Endodermal cell (in vitro differentiated cells): Measurements from ENCODE around the gene MN1. TPM values are rescaled to one million over a fixed set of nuclear protein-coding genes. Genes with fewer than 3 reads are reported as not detected.

Experiments used
- DNase-seq: peaks from one replicate; pipeline ENCODE4 v3.0.0-alpha.2; 2017
- H3K27ac ChIP-seq: 2 replicates; pipeline ENCODE4 v1.5.1; 2013; ENCODE audit warnings: mild to moderate bottlenecking, low read depth, low read length, moderate library complexity
- H3K27me3 ChIP-seq: 2 replicates; pipeline ENCODE4 v1.6.1; 2013; ENCODE audit warnings: mild to moderate bottlenecking, low read length, moderate library complexity; ENCODE audit not compliant: insufficient read depth, control insufficient read depth, poor library complexity, severe bottlenecking
- H3K36me3 ChIP-seq: 2 replicates; pipeline ENCODE4 v1.7.0; 2013; ENCODE audit warnings: mild to moderate bottlenecking, low read length, moderate library complexity; ENCODE audit not compliant: control insufficient read depth, insufficient read depth
- H3K4me1 ChIP-seq: one replicate; pipeline ENCODE4 v1.7.0; 2013; ENCODE audit warnings: low read length; ENCODE audit not compliant: control insufficient read depth, insufficient read depth
- H3K4me3 ChIP-seq: 2 replicates; pipeline ENCODE4 v1.5.1; 2013; ENCODE audit warnings: mild to moderate bottlenecking, low read length, moderate library complexity
- H3K9ac ChIP-seq: 2 replicates; pipeline ENCODE4 v1.6.1; 2013; ENCODE audit warnings: mild to moderate bottlenecking, low read length, moderate library complexity; ENCODE audit not compliant: poor library complexity, severe bottlenecking; ENCODE audit errors: extremely low read depth
- H3K9me3 ChIP-seq: 2 replicates; pipeline ENCODE4 v1.6.1; 2013; ENCODE audit warnings: mild to moderate bottlenecking, low read length, moderate library complexity; ENCODE audit not compliant: control insufficient read depth
- H3K27ac Mint-ChIP-seq: 2 replicates; pipeline ENCODE4 v1.8.0; 2020; ENCODE audit warnings: mixed read lengths
- H3K27me3 Mint-ChIP-seq: 2 replicates; pipeline ENCODE4 v1.8.0; 2021; ENCODE audit warnings: mild to moderate bottlenecking, mixed read lengths; ENCODE audit not compliant: insufficient read depth
- H3K36me3 Mint-ChIP-seq: 2 replicates; pipeline ENCODE4 v1.8.0; 2020; ENCODE audit warnings: low read depth, mixed read lengths
- H3K4me1 Mint-ChIP-seq: 2 replicates; pipeline ENCODE4 v1.8.0; 2020; ENCODE audit warnings: mixed read lengths
- H3K4me3 Mint-ChIP-seq: 2 replicates; pipeline ENCODE4 v1.8.0; 2020; ENCODE audit warnings: mild to moderate bottlenecking, moderate library complexity, mixed read lengths
- H3K9me3 Mint-ChIP-seq: 2 replicates; pipeline ENCODE4 v1.8.0; 2020; ENCODE audit warnings: mild to moderate bottlenecking, mixed read lengths
- WGBS, 2 experiments: methylation state at CpG; one replicate each; pipeline versions ENCODE4 v1.1.5 to v1.1.7; 2013; ENCODE audit warnings: missing lambda C conversion rate in 2 of 2, mixed read lengths in 1 of 2; ENCODE audit not compliant: insufficient coverage in 1 of 2, insufficient read length in 1 of 2; 5-methylcytosine and 5-hydroxymethylcytosine counted together
- total RNA-seq, 2 donors: library from RNA; stranded (reverse); fragmentation: NEBNext Ultra II Directional in 1 of 2; extraction: Animal tissue kit (Norgen Biotek cat#: 25700) in 1 of 2; gene quantifications; 2 replicates in 1 of 2; 3 replicates in 1 of 2; pipeline ENCODE4 v1.2.1, GENCODE V29; 2021
- TF ChIP-seq, protein P1 (sequence below): fragments of 200-600 bp; sonication (generic); conservative IDR thresholded peaks from 2 replicates; pipeline ENCODE4 v1.5.0; 2021; ENCODE audit warnings: antibody characterized with exemption, mild to moderate bottlenecking

Gene MN1
- total RNA-seq, 2 donors from 2014 or later: 4.4 to 17.8 TPM

DNA sequence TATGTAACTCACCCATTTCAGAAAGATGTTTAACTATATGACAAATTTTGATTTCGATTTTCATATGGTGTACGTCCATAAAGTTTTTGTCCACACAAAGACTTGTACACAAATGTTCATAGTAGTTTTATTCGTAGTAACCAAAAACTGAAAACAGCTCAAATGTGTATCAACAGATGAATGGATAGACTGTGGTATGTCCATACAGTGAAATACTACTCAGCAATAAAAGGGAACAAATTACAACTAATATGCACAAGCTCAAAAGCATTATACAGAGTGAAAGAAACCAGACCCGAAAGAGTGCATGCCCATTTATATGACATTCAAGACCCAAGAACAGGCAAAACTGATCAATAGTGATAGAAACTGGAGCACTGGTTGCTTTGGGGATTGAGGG lies 64.0 kb downstream of the MN1 start:
- Histone ChIP-seq H3K9ac (no peak overlapping the region), H3K27ac (no peak overlapping the region), H3K36me3 (no peaks in the 10 kb centered on the region), H3K4me1 (no peaks in the 10 kb centered on the region), H3K9me3 (peaks cover 23% of the 10 kb centered on the region), H3K27me3 (no peaks in the 10 kb centered on the region), H3K4me3 (peak overlapping the region; percentile 21)
- no peak for DNase-seq
- no peaks in the 10 kb centered on the region for H3K27me3 Mint-ChIP-seq
- WGBS, 2 experiments: 95 to 100% methylated on average over 4 of the region's 4 CpGs
- no peak overlapping the region for H3K27ac Mint-ChIP-seq
- TF ChIP-seq, protein P1, sequence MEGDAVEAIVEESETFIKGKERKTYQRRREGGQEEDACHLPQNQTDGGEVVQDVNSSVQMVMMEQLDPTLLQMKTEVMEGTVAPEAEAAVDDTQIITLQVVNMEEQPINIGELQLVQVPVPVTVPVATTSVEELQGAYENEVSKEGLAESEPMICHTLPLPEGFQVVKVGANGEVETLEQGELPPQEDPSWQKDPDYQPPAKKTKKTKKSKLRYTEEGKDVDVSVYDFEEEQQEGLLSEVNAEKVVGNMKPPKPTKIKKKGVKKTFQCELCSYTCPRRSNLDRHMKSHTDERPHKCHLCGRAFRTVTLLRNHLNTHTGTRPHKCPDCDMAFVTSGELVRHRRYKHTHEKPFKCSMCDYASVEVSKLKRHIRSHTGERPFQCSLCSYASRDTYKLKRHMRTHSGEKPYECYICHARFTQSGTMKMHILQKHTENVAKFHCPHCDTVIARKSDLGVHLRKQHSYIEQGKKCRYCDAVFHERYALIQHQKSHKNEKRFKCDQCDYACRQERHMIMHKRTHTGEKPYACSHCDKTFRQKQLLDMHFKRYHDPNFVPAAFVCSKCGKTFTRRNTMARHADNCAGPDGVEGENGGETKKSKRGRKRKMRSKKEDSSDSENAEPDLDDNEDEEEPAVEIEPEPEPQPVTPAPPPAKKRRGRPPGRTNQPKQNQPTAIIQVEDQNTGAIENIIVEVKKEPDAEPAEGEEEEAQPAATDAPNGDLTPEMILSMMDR: no peak
- peaks cover 8% of the 10 kb centered on the region for H3K4me1 Mint-ChIP-seq
- peaks cover 41% of the 10 kb centered on the region for H3K36me3 Mint-ChIP-seq
- peaks cover 26% of the 10 kb centered on the region for H3K9me3 Mint-ChIP-seq
- no peak overlapping the region for H3K4me3 Mint-ChIP-seq

DNA sequence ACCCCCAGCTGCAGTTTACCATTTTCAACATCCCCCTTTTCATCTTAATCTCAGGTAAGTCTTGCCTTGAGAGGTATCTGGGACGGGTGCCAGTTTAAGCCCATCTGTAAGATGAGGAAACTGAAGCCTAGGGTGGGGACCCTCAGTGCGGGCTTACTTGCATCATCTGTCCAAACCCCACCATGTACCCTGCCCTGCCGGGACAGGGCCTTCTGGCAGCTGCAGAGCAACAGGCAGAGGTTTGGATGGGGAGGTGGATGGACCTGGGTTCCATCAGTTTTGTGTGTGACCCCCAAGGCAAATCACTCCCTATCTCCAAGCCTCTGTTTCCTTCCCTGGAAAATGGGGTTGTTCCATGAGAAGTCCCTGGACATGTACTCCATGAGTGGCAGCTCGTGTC lies 67.5 kb downstream of the MN1 start:
- Histone ChIP-seq H3K36me3 (no peaks in the 10 kb centered on the region), H3K9ac (no peak overlapping the region), H3K9me3 (peaks cover 16% of the 10 kb centered on the region), H3K27me3 (no peaks in the 10 kb centered on the region), H3K4me1 (peaks cover 3% of the 10 kb centered on the region), H3K27ac (no peak overlapping the region), H3K4me3 (no peak overlapping the region)
- peaks cover 18% of the 10 kb centered on the region for H3K36me3 Mint-ChIP-seq
- H3K9me3 Mint-ChIP-seq: peaks cover 11% of the 10 kb centered on the region
- H3K4me3 Mint-ChIP-seq: no peak overlapping the region
- peaks cover 5% of the 10 kb centered on the region for H3K4me1 Mint-ChIP-seq
- 95 to 100% methylated on average over 2 to 4 of the region's 4 CpGs for whole genome bisulfite sequencing, 2 experiments
- H3K27ac Mint-ChIP-seq: no peak overlapping the region
- TF ChIP-seq, protein P1: no peak
- no peaks in the 10 kb centered on the region for H3K27me3 Mint-ChIP-seq
- no peak for DNase-seq

DNA sequence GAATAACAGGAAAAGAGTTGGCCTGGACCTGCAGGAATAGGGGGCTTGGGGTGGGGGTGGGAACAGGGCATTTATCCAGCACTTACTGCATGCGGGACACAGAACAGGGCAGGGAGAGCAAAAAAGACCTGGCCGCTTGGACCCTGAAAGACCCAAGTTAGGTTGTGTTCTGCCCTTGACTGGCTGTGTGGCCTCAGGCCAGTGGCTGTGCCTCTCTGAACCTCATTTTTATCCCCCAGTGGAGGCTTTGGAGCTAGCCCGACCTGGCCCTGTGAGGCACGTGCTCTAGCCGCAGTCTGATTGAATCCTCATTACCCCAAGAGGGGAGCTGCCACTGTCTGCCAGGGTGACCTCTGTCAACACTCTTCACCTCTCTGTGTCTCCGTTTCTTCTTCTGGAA lies 68.7 kb downstream of the MN1 start:
- Mint-ChIP-seq H3K9me3 (peaks cover 6% of the 10 kb centered on the region), H3K36me3 (peaks cover 9% of the 10 kb centered on the region), H3K27me3 (no peaks in the 10 kb centered on the region), H3K4me3 (no peak overlapping the region), H3K4me1 (peaks cover 12% of the 10 kb centered on the region), H3K27ac (no peak overlapping the region)
- no peak for DNase-seq
- no peak overlapping the region for H3K4me3 ChIP-seq
- WGBS, 2 experiments: 91 to 92% methylated on average over 5 to 6 of the region's 6 CpGs
- H3K9me3 ChIP-seq: peaks cover 9% of the 10 kb centered on the region
- no peak overlapping the region for H3K9ac ChIP-seq
- TF ChIP-seq, protein P1: no peak
- H3K4me1 ChIP-seq: peaks cover 8% of the 10 kb centered on the region
- no peak overlapping the region for H3K27ac ChIP-seq
- no peaks in the 10 kb centered on the region for H3K27me3 ChIP-seq
- H3K36me3 ChIP-seq: no peaks in the 10 kb centered on the region
